ENCODE data around the gene SNX1.

The SNX1 gene

DNA sequence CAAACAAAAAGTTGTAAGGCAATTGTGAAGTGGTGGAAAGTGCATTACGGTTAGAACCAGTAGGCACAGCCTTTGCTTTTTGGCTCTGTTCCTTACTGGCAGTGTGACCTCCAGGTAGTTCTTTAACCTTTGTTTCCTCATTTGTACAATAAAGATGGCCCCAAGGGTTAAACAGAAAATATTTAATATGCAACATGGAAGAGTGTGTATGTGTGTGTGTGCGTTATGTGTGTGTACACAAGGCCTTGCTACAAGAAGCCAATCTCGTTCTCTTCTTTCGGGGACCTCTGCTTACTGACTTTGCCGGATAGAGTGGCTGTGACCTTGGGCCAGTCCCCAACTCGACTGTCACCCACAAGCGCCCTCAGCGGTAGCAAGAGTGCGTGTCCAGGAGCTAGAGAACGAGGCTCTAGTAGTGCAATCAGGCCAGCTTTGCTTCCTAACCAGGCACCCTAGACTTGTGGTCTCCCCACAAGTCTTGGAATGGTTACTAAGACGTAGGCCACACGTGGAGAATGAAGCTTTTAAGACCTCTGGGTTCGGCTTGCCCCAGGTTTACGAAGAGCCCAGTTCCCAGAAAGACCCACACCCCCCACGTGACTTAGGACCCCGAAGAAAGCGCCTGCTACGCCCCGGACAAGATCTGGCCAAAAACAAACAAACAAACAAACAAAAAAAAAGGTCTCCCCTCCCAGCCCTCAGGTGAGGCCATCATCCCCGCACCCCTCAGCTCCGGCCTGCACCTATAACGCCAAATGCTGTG, 2.7 kb upstream of the SNX1 start:
- Histone ChIP-seq H2BK120ac (ENCODE audit: low read depth, low read length) (no peak overlapping the region), H4K8ac (ENCODE audit: low read length) (peak overlapping the region; percentile 76), H2AK5ac (ENCODE audit: low read length, severe bottlenecking) (no peak overlapping the region), H3K9me3 (ENCODE audit: control insufficient read depth, low read length) (no peaks in the 10 kb centered on the region), H2BK5ac (ENCODE audit: low read depth, low read length, poor library complexity, severe bottlenecking) (peak overlapping the region; percentile 4), H2BK15ac (ENCODE audit: low read depth, poor library complexity, severe bottlenecking) (no peak overlapping the region), H2AFZ (ENCODE audit: low read depth, low read length) (peak overlapping the region; percentile 84), H3K4me3 (ENCODE audit: insufficient read depth in 1 of 2, low read depth in 1 of 2, low read length in 2 of 2) (peak overlapping the region; percentile 63 to 89), H3K4me1 (ENCODE audit: control insufficient read depth, insufficient read depth, low read depth, low read length) (peaks cover 9% of the 10 kb centered on the region), H4K91ac (ENCODE audit: low read length) (no peak overlapping the region), H3K36me3 (ENCODE audit: control insufficient read depth in 1 of 2, insufficient read depth in 2 of 2, low read depth in 1 of 2, low read length in 2 of 2) (peaks cover 3 to 16% of the 10 kb centered on the region in 2 experiments), H3K27me3 (ENCODE audit: control insufficient read depth in 1 of 2, insufficient read depth in 1 of 2, low read length in 2 of 2) (no peaks in the 10 kb centered on the region), H3K27ac (ENCODE audit: low read length, poor library complexity, severe bottlenecking) (peak overlapping the region; percentile 63), H3K4me2 (ENCODE audit: low read length, poor library complexity, severe bottlenecking) (peak overlapping the region; percentile 72), H3K9ac (ENCODE audit: low read length) (peak overlapping the region; percentile 95), H3K14ac (ENCODE audit: low read length in 2 of 2) (peak overlapping the region in 1 of 2 experiments; percentile 91), H3K18ac (ENCODE audit: low read depth in 1 of 2, low read length in 2 of 2) (peak overlapping the region in 1 of 2 experiments; percentile 92), H3K79me1 (replicated peaks; ENCODE audit: low read length, poor library complexity, severe bottlenecking) (peaks cover 8% of the 10 kb centered on the region), H3K23ac (ENCODE audit: low read length in 2 of 2) (no peak overlapping the region), H3K4ac (ENCODE audit: low read depth in 1 of 2, low read length in 2 of 2) (peak overlapping the region in 1 of 2 experiments; percentile 92), H2BK12ac (ENCODE audit: low read length in 2 of 2) (peak overlapping the region in 1 of 2 experiments; percentile 10)
- WGBS, result 8% methylated on average over 22 of the region's 22 CpGs
- DNase-seq, result peak; percentile 80

DNA sequence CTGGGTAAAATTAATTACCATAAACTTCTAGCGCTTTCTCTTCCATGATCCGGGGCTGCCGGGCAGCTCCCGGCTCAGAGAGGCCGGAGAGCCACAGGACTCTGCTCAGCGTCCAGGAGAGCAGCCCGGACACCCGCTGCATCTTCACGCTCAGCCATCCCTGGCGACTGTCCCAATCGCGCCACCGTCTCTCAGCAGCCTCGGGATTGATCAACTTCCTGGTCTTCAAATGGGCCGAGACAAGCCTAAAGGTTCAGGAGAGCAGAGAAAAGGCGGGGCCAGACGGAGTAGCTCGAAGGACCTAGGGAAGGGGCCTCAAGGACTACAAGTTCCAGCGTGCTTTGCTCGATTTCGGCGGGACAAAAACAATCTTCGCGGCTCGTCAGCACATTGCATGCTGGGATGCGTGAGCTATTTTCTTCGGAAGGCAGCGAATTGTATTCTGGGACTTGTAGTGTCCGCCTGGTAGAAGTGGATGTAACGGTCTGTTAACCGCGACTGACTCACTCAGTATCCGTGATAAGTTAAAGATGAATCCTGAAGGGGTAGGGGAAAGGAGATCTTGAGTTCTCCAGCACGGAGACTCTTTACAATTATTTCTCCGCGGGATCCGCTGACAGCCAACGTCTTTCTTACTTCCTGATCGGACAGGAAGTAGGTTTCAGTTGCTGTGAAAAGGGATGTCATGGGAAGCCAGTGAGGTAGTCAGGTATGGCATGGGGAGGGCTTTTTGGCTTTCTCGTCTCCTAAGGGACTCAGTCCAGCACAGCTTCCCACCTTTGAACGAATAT, 2.0 kb upstream of the SNX1 start, which contains the start of gene CIAO2A:
TSS of gene CIAO2A (minus strand) at position 212 of the 791 bp plus-strand sequence. CDS start at position 142, 70 bp downstream.
- Histone ChIP-seq H4K8ac (ENCODE audit: low read length) (peak within 1 kb of the TSS; percentile 94), H2AK5ac (ENCODE audit: low read length, severe bottlenecking) (no peak within 1 kb of the TSS), H3K79me1 (replicated peaks; ENCODE audit: low read length, poor library complexity, severe bottlenecking) (peaks cover 6% of the 10 kb centered on the region), H2BK5ac (ENCODE audit: low read depth, low read length, poor library complexity, severe bottlenecking) (peak within 1 kb of the TSS; percentile 22), H2AFZ (ENCODE audit: low read depth, low read length) (peak within 1 kb of the TSS; percentile 88), H4K91ac (ENCODE audit: low read length) (peak within 1 kb of the TSS; percentile 19), H3K4ac (ENCODE audit: low read depth in 1 of 2, low read length in 2 of 2) (peak within 1 kb of the TSS; percentile 24 to 92), H2BK15ac (ENCODE audit: low read depth, poor library complexity, severe bottlenecking) (no peak within 1 kb of the TSS), H3K9me3 (ENCODE audit: control insufficient read depth, low read length) (no peaks in the 10 kb centered on the region), H3K4me1 (ENCODE audit: control insufficient read depth, insufficient read depth, low read depth, low read length) (peaks cover 9% of the 10 kb centered on the region), H3K27me3 (ENCODE audit: control insufficient read depth in 1 of 2, insufficient read depth in 1 of 2, low read length in 2 of 2) (no peaks in the 10 kb centered on the region), H3K36me3 (ENCODE audit: control insufficient read depth in 1 of 2, insufficient read depth in 2 of 2, low read depth in 1 of 2, low read length in 2 of 2) (peaks cover 0 to 8% of the 10 kb centered on the region in 2 experiments), H3K4me2 (ENCODE audit: low read length, poor library complexity, severe bottlenecking) (peak within 1 kb of the TSS; percentile 72), H3K27ac (ENCODE audit: low read length, poor library complexity, severe bottlenecking) (peak within 1 kb of the TSS; percentile 97), H3K4me3 (ENCODE audit: insufficient read depth in 1 of 2, low read depth in 1 of 2, low read length in 2 of 2) (peak within 1 kb of the TSS; percentile 63 to 89), H2BK120ac (ENCODE audit: low read depth, low read length) (no peak within 1 kb of the TSS), H3K14ac (ENCODE audit: low read length in 2 of 2) (peak within 1 kb of the TSS in 1 of 2 experiments; percentile 91), H2BK12ac (ENCODE audit: low read length in 2 of 2) (peak within 1 kb of the TSS in 1 of 2 experiments; percentile 10), H3K9ac (ENCODE audit: low read length) (peak within 1 kb of the TSS; percentile 95), H3K18ac (ENCODE audit: low read depth in 1 of 2, low read length in 2 of 2) (peak within 1 kb of the TSS; percentile 48 to 92), H3K23ac (ENCODE audit: low read length in 2 of 2) (no peak within 1 kb of the TSS)
- peak; percentile 99 for DNase-seq
- under 1% methylated on average over 40 of the region's 41 CpGs for WGBS

DNA sequence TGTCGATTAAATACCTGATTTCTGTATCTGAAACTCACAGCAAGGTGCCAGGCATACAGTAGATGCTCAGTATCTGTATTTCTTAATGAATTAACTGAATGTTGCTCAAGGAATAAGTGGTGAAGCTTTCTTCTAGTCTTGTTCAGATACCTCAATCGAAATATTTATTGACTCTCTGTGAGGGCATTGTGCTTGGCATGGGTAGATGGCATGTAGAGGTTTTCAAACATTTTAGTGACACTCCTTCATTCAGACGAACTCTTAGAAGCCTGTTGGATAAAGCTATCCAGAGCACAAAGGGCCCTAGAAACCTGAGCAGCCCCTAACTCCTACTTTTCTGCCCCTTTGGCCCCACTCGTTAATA, 369 bp upstream of the SNX1 start:
- Histone ChIP-seq H2BK15ac (ENCODE audit: low read depth, poor library complexity, severe bottlenecking) (no peak overlapping the region), H3K27me3 (ENCODE audit: control insufficient read depth in 1 of 2, insufficient read depth in 1 of 2, low read length in 2 of 2) (no peaks in the 10 kb centered on the region), H2BK120ac (ENCODE audit: low read depth, low read length) (no peak overlapping the region), H2BK12ac (ENCODE audit: low read length in 2 of 2) (no peak overlapping the region), H3K27ac (ENCODE audit: low read length, poor library complexity, severe bottlenecking) (peak overlapping the region; percentile 50), H3K36me3 (ENCODE audit: control insufficient read depth in 1 of 2, insufficient read depth in 2 of 2, low read depth in 1 of 2, low read length in 2 of 2) (peaks cover 0 to 3% of the 10 kb centered on the region in 2 experiments), H3K14ac (ENCODE audit: low read length in 2 of 2) (no peak overlapping the region), H3K4me3 (ENCODE audit: insufficient read depth in 1 of 2, low read depth in 1 of 2, low read length in 2 of 2) (peak overlapping the region in 1 of 2 experiments; percentile 26), H4K91ac (ENCODE audit: low read length) (no peak overlapping the region), H4K8ac (ENCODE audit: low read length) (peak overlapping the region; percentile 61), H3K4me2 (ENCODE audit: low read length, poor library complexity, severe bottlenecking) (no peak overlapping the region), H2BK5ac (ENCODE audit: low read depth, low read length, poor library complexity, severe bottlenecking) (no peak overlapping the region), H3K4me1 (ENCODE audit: control insufficient read depth, insufficient read depth, low read depth, low read length) (peaks cover 10% of the 10 kb centered on the region), H2AK5ac (ENCODE audit: low read length, severe bottlenecking) (no peak overlapping the region), H3K4ac (ENCODE audit: low read depth in 1 of 2, low read length in 2 of 2) (no peak overlapping the region), H3K23ac (ENCODE audit: low read length in 2 of 2) (no peak overlapping the region), H3K79me1 (replicated peaks; ENCODE audit: low read length, poor library complexity, severe bottlenecking) (peaks cover 4% of the 10 kb centered on the region), H3K9ac (ENCODE audit: low read length) (peak overlapping the region; percentile 46), H3K18ac (ENCODE audit: low read depth in 1 of 2, low read length in 2 of 2) (no peak overlapping the region), H2AFZ (ENCODE audit: low read depth, low read length) (no peak overlapping the region), H3K9me3 (ENCODE audit: control insufficient read depth, low read length) (no peaks in the 10 kb centered on the region)
- no peak for DNase-seq
- WGBS, result 36% methylated on average over 3 of the region's 4 CpGs

Data from mesenchymal stem cell (in vitro differentiated cells and primary cell).